HG03565 (cell line): ENCODE measurements around the gene RASGRF2.
"Not testable (repeated sequence)": the region's sequence is repeated elsewhere in the genome, so short reads cannot be mapped to it uniquely, and the experiment has no call there.

ENCODE experiments used
- ATAC-seq: cut with Tn5 transposase; IDR thresholded peaks from one replicate; pipeline ENCODE4 v1.9.1; 2021; ENCODE audit warnings: mild to moderate bottlenecking, moderate library complexity; ENCODE audit not compliant: unreplicated experiment

RASGRF2 gene

GRCh38 chr5:80982093-80982492, 21.9 kb downstream of the RASGRF2 start:
- ATAC-seq = no peak

- ATAC-seq = no peak
These were observed 25.6 kb downstream of the RASGRF2 start for GRCh38 chr5:80985600-80986228.

- no peak for ATAC-seq
These were observed 26.2 kb downstream of the RASGRF2 start for GRCh38 chr5:80986382-80986781.

GRCh38 chr5:80987078-80987766, 27.1 kb downstream of the RASGRF2 start:
- no peak for ATAC-seq

- no peak for ATAC-seq
These were observed 28.3 kb downstream of the RASGRF2 start for GRCh38 chr5:80988419-80988935.

- ATAC-seq = no peak
These were observed 29.7 kb downstream of the RASGRF2 start for GRCh38 chr5:80989883-80990282.

- ATAC-seq = no peak
These were observed 30.4 kb downstream of the RASGRF2 start for GRCh38 chr5:80990527-80990926.

- no peak for ATAC-seq
These were observed 30.8 kb downstream of the RASGRF2 start for GRCh38 chr5:80990971-80991370.

GRCh38 chr5:80995908-80996307, 35.7 kb downstream of the RASGRF2 start:
- no peak for ATAC-seq

GRCh38 chr5:80998590-80998979, 38.4 kb downstream of the RASGRF2 start:
- no peak for ATAC-seq

- ATAC-seq = no peak
These were observed 43.7 kb downstream of the RASGRF2 start for GRCh38 chr5:81003811-81004386.

GRCh38 chr5:81005708-81006107, 45.5 kb downstream of the RASGRF2 start:
- no peak for ATAC-seq

- no peak for ATAC-seq
These were observed 46.1 kb downstream of the RASGRF2 start for GRCh38 chr5:81006231-81006630.

- ATAC-seq = no peak
These were observed 46.9 kb downstream of the RASGRF2 start for GRCh38 chr5:81006947-81007636.

- no peak for ATAC-seq
These were observed 47.5 kb downstream of the RASGRF2 start for GRCh38 chr5:81007637-81008027.

GRCh38 chr5:81010336-81011169, 50.4 kb downstream of the RASGRF2 start:
- ATAC-seq = no peak

- ATAC-seq = no peak
These were observed 54.2 kb downstream of the RASGRF2 start for GRCh38 chr5:81014348-81014747.

- no peak for ATAC-seq
These were observed 56.0 kb downstream of the RASGRF2 start for GRCh38 chr5:81016116-81016515.

- ATAC-seq = no peak
These were observed 57.2 kb downstream of the RASGRF2 start for GRCh38 chr5:81017320-81017719.

- not testable (repeated sequence) for ATAC-seq
These were observed 58.4 kb downstream of the RASGRF2 start for GRCh38 chr5:81018608-81019007.

GRCh38 chr5:81019748-81020147, 59.6 kb downstream of the RASGRF2 start:
- ATAC-seq = no peak
